ENCODE data around the gene RNU1-2.
"Not testable (repeated sequence)": the region's sequence is repeated elsewhere in the genome, so short reads cannot be mapped to it uniquely, and the experiment has no call there.

GRCh38 chr1:16911851-16912721, 16.3 kb downstream of the RNU1-2 start:
- TF ChIP-seq CTCF, POLR2A, EP300, POLR2AphosphoS5 (IDR thresholded peaks at IDR 0.05): not testable (repeated sequence)

Data from suprapubic skin (tissue), 4 donors.